NOMO-1 (cell line): ENCODE data around the gene GJC2.
A peak's percentile ranks its signal among the peaks of the same experiment; 100 is the strongest.
"Not testable (repeated sequence)": the region's sequence is repeated elsewhere in the genome, so short reads cannot be mapped to it uniquely, and the experiment has no call there.

Experiments
- DNase-seq, 2 experiments: peaks; one replicate each; lab custom pipeline; 2025; ENCODE audit not compliant: unreplicated experiment in 2 of 2; lab: John Stamatoyannopoulos, UW

GJC2 gene

GRCh38 chr1:228184152-228184551, 34.4 kb downstream of the GJC2 start:
- DNase-seq, result no peak

- no peak for DNase-seq
Measured at GRCh38 chr1:228185641-228185965, 35.9 kb downstream of the GJC2 start.

GRCh38 chr1:228188249-228188648, 38.5 kb downstream of the GJC2 start:
- DNase-seq, result not testable (repeated sequence)

- DNase-seq, result no peak
Measured at GRCh38 chr1:228190182-228190581, 40.5 kb downstream of the GJC2 start.

- DNase-seq, result no peak
Measured at GRCh38 chr1:228190778-228191177, 41.0 kb downstream of the GJC2 start.

GRCh38 chr1:228194436-228194835, 44.7 kb downstream of the GJC2 start:
- no peak for DNase-seq

GRCh38 chr1:228194921-228195812, 45.4 kb downstream of the GJC2 start:
- no peak for DNase-seq

GRCh38 chr1:228197555-228198147, 47.9 kb downstream of the GJC2 start:
- DNase-seq, result no peak

GRCh38 chr1:228198977-228199590, 49.4 kb downstream of the GJC2 start:
- DNase-seq, result no peak

GRCh38 chr1:228204958-228205357, 55.2 kb downstream of the GJC2 start:
- peak in 1 of 2 experiments; percentile 1 for DNase-seq

- DNase-seq, result no peak
Measured at GRCh38 chr1:228205526-228206436, 56.1 kb downstream of the GJC2 start.

GRCh38 chr1:228206582-228207351, 57.0 kb downstream of the GJC2 start:
- DNase-seq, result no peak

GRCh38 chr1:228207381-228207810, 57.7 kb downstream of the GJC2 start:
- no peak for DNase-seq

- no peak for DNase-seq
Measured at GRCh38 chr1:228207851-228208821, 58.4 kb downstream of the GJC2 start, which contains the start of gene OBSCN. TSS of gene OBSCN (plus strand) at chr1:228208044. CDS start at chr1:228211784, 3,740 bp downstream.

GRCh38 chr1:228208831-228209551, 59.3 kb downstream of the GJC2 start:
- no peak for DNase-seq
